ENCODE data around the gene UBR2.
"Not testable (repeated sequence)": the region's sequence is repeated elsewhere in the genome, so short reads cannot be mapped to it uniquely, and the experiment has no call there.

Gene UBR2

DNA sequence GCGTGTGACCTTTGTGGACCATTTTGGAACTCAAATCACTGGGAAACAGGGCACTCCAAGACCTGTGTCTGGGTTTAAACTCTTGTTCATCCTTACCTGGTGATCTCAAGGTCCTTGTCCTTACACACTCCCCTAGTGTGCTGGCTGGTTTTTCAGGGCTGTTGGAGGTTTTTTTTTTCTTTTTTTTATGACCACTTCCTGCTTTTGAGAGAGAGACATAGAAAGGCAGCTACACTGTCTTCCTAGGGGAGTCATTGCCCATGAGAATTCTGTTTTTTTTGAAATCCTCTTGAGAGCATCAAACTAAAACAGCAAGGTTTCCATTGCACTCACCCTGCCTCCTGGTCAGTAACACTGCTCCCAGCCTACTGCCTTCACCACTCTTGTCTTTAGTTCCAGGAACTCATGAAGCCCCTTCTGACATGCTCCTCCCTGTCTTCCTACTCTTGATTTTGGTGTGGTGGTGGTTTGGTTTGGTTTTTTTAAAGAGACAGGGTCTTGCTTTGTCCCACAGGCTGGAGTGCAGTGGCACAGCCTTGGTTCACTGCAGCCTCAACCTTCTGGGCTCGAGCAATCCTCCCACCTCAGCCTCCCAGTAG lies 130.0 kb downstream of the UBR2 start:
- no peak for DNase-seq (ENCODE audit: low read depth)

DNA sequence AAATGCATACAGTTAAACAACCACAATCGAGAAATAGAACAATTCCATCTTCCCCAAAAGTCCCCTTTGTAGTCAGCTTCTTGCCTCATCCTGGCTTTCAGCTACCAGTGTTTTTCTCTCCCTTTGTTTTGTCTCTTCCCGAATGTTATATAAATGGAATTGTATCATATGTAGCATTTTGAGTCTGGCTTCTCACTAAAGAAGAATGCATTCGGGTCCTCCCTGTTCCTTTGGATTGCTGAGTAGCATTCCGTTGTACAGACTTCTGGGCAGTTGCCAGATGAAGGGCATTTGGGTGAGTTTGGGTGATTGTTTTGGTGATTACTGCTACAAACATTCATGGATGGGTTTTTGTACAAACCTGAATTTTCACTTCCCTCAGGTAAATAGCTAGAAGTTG lies 130.8 kb downstream of the UBR2 start:
- DNase-seq (ENCODE audit: low read depth), result peak; percentile 41

DNA sequence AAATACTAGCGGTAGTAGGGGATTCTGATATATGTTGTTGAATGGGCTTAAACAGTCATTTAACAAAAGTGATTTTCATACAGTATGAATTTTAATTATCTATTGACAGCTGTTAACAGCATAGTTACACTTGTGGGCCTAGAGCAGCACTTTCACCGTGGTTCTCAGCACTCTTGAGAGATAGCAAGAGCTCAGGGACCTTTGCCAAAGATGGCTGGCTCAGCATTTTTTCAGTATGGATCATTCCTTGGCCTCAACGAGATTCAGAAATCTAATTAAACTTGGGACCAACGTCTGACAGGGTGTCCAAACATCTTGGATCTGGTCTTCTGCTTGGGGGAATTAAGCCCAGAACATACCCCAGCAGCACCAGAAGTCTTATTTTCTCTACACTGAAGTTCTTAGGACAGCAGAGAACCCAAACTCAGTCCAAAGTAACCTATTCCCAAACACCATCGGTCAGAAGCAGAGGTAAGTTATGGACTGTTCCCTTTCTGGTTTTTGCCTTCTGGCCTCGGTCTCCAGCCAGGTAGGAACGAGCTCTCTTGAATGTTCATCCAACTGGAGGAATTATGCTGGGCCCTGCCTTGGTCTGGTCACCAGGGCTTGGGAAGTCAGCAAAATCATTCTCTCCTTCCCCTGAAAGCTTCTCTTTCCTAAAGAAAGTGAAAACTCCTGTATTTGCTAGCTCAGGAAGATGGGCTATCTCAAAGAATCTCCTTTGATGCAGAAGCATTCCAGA lies 132.9 kb downstream of the UBR2 start:
- no peak for DNase-seq (ENCODE audit: low read depth)

DNA sequence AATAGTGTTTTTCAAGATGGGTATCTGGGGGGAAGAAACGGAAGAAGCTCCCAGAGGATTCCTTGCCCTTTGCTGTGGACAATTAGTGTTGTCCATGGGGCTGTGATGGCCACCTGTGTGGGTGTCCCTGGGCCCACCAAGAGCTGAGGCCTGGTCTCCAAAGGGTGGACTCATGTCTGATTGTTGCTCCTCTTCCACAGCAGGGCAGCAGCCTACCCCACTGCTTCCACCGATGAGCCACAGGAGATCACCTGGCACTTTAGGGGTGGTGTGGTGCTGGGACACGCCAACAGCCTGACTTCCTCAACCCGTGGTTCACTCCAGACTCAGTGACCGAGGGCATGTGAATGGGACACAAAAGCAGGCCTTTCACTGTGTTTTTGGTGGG lies 133.4 kb downstream of the UBR2 start:
- DNase-seq (ENCODE audit: low read depth), result no peak

DNA sequence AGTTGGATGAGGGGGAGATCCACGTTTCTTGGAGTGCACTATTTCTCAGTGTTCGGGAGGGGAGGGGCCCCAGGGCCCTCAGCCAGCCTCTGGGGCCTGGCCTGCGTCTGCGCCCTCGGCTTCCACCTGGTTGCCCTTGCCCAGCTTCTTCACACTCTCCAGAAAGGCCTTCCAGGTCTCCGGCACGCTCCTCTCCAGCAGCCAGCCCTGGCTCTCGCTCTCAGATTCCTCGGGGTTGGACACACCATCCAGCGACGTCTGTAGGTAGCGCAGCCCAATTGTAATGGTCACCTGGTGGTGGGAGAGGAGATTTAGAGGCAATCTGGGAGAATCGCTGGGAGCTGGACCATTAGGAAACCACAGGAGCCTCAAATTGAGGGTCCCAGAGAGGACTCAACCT lies 134.4 kb downstream of the UBR2 start:
- no peak for DNase-seq (ENCODE audit: low read depth)

DNA sequence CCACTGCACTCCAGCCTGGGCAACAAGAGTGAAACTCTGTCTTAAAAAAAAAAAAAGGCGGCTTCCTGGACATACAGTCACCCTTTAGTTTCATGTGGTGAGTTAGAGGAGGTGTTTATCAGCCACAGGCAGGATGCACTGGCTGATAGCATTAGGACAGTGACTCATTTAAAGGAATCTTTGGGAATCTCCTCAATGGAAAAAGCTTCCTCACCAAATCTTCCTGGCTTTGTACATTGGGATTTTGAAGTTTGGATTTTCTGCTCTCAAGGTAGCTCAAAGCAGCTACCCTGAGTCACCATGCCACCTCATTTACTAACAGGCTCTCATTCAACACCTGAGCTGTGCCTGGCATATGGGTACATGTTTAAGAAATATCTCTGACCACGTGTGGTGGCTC lies 138.4 kb downstream of the UBR2 start:
- no peak for DNase-seq (ENCODE audit: low read depth)

DNA sequence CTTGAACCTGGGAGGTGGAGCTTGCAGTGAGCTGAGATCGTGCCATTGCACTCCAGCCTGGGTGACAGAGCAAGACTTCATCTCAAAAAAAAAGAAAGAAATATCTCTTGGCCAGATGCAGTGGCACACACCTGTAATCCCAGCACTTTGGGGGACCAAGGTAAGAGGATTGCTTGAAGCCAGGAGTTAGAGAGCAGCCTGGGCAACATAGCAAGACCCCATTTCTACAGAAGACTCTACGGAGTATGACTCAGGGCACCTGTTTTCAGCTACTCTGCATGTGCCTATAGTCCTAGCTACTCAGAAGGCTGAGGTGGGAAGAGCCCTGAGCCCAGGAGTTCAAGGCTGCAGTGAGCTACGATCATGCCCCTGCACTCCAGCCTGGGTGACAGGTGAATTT lies 139.0 kb downstream of the UBR2 start:
- DNase-seq (ENCODE audit: low read depth), result not testable (repeated sequence)

DNA sequence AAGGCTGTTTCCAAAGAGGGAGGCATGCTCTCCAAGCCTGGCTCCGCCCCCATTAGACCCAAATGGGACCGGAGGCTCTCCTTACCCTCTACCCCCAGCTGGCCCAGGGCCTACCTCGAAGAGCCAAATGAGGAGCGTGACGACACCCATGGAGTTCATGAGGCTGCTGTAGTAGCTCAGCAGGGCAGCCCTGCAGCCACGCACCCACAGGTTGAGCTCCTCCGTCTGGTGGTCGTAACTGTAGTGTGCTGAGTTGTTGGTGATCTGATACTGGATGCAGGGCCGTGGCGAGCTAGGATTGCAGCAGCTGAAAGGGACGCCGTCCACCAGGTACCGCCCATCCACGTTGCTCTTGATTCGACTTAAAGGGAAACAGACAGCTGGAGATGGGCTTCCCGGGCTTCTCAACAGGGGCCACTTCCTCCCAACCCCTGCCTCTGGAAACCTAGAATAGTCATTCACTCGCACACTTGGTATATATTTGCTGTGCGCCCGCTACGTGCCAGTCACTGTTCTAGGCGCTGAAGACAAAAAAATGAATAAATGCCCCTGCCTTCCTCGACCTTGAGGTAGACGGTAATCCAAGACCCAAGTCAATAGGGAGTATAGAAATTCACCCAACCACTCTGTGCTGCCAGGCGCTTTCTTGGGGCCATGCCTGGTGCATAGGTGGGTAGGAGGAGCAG lies 140.6 kb downstream of the UBR2 start:
- no peak for DNase-seq (ENCODE audit: low read depth)

DNA sequence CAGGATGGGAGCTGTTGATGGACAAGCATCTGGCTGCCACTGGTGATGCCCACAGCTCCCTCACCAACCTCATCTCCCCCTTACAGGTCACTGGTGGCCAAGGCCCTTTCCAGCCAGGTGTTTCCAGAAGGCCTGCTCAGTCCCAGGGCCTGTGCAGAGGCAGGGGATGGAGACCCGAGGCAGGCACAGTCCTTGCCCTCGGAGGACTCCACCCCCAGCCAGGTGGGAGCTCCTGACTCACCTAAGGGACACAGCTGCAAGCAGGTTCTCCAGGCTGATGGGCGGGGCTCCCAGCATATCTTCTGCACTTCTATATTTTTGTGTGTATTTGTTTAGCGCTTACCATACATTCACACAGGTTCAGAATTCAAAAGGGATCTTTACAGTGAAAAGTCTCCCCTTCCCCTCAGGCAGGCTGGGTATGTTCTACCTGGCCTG lies 141.1 kb downstream of the UBR2 start:
- DNase-seq (ENCODE audit: low read depth), result no peak

DNA sequence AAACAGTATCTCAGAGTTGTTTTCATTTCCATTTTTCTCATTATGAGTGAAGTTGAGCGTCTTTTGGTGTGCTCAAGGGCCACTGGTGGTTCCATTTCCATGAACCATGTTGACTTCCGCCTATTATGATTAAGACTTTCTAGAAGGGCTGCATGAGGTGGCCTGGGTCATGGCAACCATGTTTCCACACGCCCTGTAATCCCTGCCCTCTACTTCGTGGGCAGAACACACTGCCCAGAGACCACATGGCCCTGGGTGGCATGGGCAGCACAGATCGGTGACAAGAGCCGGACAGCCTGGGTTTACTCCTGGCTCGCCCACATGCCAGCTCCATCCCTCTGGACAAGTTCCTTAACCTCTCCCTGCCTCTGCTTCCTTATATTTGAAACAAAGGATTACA lies 143.8 kb downstream of the UBR2 start:
- no peak for DNase-seq (ENCODE audit: low read depth)

DNA sequence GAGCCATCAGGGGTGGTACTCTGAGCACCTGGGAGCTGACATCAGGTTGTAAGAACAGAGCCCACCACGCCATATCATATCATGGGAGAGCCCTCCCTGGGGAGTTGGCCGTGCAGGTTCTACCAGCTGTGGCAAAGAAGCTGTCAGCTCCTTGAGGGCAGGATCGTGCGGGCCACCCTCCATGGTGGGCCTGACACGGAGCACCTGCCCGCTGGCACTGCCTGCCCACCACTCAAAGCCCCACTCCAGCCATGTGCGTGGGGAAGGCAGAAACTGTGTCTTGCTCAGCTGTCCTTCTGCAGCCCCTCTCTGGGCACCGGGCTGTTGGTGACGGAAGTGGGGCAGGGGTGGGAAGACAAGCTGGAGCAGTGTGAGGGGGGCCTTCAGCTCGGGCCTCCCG lies 144.3 kb downstream of the UBR2 start:
- no peak for DNase-seq (ENCODE audit: low read depth)

DNA sequence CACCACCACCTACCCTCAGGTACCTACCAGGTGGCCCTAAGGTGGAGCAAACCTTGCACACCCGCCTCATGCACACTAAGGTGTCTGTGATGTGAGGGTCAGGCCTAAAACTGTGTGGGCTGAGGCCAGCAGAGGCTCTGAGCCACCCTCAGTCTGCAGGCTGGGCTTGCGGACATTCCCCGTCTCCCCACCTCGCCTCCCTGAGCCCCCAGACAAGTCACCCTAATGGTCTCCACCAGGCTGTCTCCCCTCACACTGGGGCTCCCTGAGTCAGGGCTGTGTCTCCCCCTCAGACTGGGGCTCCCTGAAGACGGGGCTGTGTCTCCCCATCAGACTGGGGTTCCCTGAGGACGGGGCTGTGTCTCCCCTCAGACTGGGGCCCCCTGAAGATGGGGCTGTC lies 146.0 kb downstream of the UBR2 start:
- no peak for DNase-seq (ENCODE audit: low read depth)

DNA sequence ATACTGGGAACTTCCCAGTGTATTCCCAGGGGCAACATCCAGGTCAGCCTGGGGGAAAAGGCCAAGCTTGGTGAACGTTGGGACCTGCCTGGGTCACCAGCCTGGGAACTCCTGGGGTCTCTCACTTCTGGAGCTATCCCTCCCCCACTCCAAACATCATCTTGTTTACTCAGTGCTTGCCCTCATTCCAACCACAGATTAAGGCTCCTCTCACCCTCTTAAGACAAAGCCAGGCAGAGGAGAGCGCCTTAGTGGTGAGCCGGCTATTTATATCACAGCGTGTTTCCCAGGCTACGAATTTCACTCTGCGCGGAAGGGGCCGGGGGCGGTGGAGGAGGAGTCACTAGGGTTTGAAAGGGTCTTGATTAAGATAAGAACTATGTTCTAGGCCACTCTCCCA lies 146.5 kb downstream of the UBR2 start:
- no peak for DNase-seq (ENCODE audit: low read depth)

DNA sequence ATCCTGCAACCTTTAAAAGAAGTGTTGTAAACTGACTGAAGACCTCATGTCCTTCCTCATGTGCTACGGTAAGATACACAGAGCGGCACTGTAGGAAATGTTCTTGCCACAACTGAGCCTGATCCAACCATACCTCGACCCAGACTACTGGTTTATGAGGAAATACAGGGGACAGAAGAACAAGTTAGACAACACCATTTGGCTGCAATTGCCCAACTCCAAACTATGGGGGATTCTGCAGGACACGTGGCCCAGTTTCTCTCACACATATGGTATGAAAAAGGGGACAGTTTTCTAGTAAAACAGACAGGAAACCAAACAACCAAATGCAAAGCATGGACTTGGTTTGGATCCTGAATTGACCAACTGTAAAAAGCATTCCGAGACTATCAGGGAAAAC lies 148.1 kb downstream of the UBR2 start:
- no peak for DNase-seq (ENCODE audit: low read depth)

DNA sequence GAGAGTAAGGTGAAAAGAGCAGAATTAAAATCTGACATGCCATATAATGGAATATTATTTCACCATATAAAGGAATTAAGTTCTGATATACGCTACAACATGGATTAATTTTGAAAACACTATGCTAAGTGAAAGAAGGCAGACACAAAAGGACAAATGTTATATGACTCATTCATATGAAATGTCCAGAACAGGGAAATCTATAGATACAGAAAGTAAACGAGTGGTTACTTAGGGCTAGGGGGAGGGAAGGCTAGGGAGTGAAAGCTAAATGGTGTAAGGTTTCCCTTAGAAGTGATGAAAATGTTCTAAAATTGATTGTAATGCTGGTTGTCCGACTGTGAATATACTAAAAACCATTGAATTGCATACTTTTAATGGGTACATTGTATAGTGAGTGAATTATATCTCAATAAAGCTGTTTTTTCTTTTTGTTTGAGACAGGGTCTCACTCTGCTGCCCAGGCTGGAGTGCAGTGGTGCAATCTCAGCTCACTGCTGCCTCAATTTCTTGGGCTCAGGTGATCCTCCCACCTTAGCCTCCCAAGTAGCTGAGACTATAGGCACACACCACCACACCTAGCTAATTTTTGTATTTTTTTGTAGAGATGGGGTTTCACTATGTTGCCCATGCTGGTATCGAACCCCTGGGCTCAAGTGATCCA lies 150.4 kb downstream of the UBR2 start:
- no peak for DNase-seq (ENCODE audit: low read depth)

DNA sequence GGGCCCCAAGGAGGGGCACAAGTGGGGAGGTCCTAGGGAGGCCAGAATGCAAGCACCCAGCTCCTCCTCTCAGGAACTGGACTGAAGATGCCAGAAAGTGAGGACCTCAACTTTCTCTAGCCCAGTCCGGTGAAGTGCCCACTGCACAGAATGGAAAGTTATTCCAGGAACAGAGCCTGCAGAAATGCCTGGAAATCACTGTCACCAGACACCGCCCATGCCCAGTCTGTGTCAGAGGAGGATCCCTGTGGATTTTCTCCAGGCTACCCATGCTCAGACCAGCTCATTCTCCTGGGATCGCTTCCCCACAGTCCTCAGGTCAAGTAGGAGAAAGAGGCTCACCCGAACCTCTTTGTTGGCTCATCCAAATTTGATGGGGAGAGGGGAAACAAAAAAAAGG lies 152.0 kb downstream of the UBR2 start:
- no peak for DNase-seq (ENCODE audit: low read depth)

DNA sequence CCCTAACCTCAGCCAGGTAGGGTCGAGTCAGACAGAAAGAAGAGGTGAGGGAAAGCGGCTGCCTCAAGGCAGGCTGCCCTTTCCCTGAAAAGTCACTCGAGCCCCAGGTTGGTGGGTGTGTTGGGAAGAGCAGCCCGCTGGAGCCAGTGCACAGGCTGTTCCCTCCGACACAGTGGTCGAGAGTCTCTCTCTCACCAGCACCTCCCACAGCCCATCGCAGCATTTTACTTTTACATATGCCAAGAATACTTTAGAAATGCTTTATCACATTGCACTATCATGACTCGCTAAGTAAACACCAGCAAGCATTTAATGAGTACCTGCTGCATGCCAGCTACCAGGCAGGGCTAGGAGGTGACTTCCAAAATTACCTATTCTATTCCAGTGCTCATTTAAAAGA lies 156.9 kb downstream of the UBR2 start:
- DNase-seq (ENCODE audit: low read depth), result no peak

DNA sequence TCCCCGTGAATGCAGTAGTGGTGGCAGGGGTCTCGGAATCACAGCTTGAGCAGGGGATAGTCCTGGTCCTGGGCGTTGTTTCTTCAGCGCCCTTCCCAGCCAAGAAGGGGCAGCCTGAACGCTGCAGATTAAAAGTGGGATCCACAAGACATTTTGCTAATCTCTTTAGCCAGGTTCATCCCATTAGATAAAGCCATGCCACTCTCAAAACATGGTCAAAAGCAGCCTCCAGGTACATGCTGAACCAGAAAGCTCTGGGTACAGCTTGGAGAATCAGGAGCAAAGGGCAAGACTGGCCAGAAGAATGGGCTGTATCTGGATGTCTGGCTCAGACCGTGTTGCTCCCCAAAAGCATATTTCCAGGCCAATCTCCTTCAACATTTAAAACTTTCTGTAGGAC lies 158.7 kb downstream of the UBR2 start, which contains the start of gene PRPH2:
TSS of gene PRPH2 (minus strand) at position 101 of the 400 bp plus-strand sequence. CDS start 263 bp downstream, outside the sequence.
- no peak for DNase-seq (ENCODE audit: low read depth)

DNA sequence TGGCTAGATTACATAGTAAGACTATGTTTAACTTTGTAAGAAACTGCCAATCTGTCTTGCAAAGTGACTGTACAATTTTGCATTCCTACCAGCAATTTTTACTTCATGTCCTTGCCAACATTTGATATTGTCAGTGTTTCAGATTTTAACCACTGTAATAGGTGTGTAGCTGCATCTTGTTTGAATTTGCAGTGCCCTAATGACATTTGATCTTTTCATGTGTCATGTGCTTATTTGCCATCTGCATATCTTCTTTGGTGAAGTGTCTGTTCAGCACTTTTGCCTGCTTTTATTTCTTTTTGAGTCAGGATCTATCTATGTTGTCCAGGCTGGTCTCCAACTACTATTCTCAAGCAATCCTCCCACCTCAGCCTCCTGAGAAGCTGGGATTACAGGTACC lies 161.0 kb downstream of the UBR2 start:
- no peak for DNase-seq (ENCODE audit: low read depth)

DNA sequence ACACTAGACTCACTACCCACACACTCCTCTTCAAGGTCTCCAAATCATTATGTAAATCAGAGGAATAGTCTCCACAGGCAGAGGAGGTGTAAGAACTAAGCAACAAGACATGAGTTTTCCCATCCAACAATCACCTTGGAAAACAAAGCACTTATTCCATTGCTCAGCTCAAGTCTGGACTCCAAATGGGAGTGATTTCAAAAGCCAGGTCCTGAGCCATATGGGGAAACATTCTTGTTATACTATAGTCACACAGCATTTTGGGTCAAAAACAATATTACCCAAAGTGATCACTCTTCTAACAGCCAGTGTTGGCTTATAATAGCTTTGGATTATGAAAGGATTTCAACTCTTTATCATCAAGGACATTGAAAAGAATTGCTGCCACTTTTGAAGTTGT lies 162.2 kb downstream of the UBR2 start:
- DNase-seq (ENCODE audit: low read depth), result no peak

DNA sequence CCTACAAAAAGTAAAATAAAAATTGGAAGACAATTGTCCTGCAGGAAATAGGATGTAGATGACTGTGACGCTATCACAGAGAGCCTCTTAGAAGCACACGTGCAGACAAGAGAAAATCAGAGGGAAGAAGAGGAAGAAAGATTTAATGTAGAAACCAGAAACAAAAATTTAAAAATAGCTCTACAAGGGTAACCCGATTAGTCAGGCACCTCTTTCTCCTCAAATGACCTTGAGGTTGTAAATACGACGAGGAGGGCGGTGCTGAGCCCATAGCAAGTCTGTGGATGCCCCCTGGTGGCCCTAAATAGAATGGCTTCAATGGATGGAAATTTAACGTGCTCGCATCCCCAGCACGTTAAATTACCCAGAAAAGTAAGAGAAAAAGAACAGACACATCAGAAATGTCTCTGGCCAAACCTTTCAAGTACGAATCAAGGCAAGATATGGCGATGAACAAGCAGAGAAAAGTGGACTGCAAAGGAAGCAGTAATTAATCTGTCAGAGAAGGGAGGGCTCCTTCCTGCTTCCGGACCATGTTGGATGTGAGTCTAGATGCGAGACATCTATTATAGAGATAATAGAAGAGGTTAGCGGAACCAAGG lies 162.8 kb downstream of the UBR2 start:
- DNase-seq (ENCODE audit: low read depth), result peak; percentile 59

DNA sequence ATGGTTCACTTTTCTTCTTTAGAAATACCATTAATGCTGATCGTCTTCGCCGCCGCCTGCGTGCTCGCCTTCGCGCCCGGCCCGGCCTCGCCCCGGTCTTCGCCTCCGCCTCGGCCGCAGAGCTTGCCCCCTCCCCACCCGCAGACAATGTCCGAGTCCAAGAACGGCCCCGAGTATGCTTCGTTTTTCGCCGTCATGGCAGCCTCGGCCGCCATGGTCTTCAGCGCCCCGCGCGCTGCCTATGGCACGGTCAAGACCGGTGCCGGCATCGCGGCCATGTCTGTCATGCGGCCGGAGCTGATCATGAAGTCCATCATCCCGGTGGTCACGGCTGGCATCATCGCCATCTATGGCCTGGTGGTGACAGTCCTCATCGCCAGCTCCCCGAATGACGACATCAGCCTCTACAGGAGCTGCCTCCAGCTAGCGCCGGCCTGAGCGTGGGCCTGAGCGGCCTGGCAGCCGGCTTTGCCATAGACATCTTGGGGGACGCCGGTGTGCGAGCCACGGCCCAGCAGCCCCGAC lies 163.3 kb downstream of the UBR2 start:
- DNase-seq (ENCODE audit: low read depth), result no peak

Data from HS-27A (cell line).